ENCODE data around the gene DPM2.

DNA sequence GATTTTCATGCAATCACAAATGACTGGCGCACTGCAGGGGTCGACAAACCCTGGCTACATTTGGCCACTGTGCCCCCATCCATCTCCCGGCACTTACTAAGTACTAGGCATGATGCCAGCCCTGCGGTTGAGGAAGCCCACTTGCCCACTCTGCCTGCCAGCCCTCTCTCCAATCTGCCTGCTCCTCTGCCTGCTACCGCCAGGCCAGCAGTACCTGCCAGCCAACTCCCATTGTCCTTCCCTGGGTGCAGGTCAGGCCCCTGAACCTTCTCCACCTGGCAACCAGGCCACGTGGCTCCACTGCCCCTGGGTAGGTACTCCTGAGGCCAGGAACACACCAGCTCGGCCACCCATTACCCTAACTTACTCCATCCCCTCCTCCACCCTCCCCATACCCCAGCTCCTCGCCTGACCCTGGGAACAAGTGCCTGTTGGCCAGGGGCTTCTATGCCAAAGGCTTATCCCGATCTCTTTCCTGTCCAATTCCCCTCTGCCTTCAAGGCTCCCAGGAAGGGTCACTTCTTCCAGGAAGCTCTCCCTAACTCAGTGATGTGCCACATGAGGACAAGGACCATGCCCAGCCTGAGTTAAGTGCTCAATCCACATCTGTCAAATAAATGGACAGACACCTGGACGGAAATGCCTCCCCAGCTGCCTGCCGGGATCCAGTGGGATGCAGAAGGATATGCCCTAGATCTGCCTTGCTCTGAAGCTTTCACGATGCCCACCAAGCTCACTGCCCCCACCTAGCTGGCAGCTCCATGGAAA lies 36.5 kb upstream of the DPM2 start:
- TF ChIP-seq, protein P1, sequence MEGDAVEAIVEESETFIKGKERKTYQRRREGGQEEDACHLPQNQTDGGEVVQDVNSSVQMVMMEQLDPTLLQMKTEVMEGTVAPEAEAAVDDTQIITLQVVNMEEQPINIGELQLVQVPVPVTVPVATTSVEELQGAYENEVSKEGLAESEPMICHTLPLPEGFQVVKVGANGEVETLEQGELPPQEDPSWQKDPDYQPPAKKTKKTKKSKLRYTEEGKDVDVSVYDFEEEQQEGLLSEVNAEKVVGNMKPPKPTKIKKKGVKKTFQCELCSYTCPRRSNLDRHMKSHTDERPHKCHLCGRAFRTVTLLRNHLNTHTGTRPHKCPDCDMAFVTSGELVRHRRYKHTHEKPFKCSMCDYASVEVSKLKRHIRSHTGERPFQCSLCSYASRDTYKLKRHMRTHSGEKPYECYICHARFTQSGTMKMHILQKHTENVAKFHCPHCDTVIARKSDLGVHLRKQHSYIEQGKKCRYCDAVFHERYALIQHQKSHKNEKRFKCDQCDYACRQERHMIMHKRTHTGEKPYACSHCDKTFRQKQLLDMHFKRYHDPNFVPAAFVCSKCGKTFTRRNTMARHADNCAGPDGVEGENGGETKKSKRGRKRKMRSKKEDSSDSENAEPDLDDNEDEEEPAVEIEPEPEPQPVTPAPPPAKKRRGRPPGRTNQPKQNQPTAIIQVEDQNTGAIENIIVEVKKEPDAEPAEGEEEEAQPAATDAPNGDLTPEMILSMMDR (IDR thresholded peaks at IDR 0.05), result no peak
- TF ChIP-seq POLR2A (IDR thresholded peaks at IDR 0.05), result no peak
